ENCODE results near the gene CDH11.

DNA sequence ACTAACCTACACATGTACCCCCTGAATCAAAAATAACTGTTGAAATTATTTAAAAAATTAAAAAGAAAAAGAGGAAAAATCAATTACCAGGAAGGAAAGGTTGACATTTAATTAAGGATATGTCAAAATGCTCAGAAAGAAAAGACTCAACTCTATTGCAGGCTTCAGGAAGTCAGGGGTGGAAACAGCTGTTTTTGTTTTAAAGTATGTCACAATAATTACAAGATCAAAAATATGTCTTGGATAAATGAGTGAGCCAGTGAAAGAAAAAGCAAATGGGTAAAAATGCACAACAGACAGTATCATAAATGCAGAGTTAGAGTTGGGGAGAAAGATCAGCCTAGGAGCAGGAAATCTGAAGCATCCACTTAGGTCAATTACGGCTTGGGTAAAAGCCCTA lies 146.0 kb downstream of the CDH11 start:
- TF ChIP-seq, protein P1, sequence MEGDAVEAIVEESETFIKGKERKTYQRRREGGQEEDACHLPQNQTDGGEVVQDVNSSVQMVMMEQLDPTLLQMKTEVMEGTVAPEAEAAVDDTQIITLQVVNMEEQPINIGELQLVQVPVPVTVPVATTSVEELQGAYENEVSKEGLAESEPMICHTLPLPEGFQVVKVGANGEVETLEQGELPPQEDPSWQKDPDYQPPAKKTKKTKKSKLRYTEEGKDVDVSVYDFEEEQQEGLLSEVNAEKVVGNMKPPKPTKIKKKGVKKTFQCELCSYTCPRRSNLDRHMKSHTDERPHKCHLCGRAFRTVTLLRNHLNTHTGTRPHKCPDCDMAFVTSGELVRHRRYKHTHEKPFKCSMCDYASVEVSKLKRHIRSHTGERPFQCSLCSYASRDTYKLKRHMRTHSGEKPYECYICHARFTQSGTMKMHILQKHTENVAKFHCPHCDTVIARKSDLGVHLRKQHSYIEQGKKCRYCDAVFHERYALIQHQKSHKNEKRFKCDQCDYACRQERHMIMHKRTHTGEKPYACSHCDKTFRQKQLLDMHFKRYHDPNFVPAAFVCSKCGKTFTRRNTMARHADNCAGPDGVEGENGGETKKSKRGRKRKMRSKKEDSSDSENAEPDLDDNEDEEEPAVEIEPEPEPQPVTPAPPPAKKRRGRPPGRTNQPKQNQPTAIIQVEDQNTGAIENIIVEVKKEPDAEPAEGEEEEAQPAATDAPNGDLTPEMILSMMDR (IDR thresholded peaks at IDR 0.05 in 4 of 5, conservative IDR thresholded peaks at IDR 0.05 in 1 of 5), result no peak
- TF ChIP-seq POLR2A (IDR thresholded peaks at IDR 0.05), result no peak

Data from gastrocnemius medialis (tissue), 4 donors.